ENCODE data around the gene SIVA1.

Gene SIVA1

GRCh38 chr14:104752735-104753527 lies at the start of gene SIVA1:
SIVA1 (plus strand) TSS chr14:104753147; CDS start chr14:104753202, 55 bp downstream.
- DNase-seq (ENCODE audit: low read depth in 3 of 3), result peak; percentile 99 to 100 (median 100)

GRCh38 chr14:104703269-104703668 lies 49.7 kb upstream of the SIVA1 start:
- DNase-seq (ENCODE audit: low read depth in 3 of 3), result no peak

- no peak for DNase-seq (ENCODE audit: low read depth in 3 of 3)
Observed at GRCh38 chr14:104704252-104704651, 48.7 kb upstream of the SIVA1 start.

GRCh38 chr14:104705340-104706047 lies 47.5 kb upstream of the SIVA1 start:
- DNase-seq (ENCODE audit: low read depth in 3 of 3), result no peak

- DNase-seq (ENCODE audit: low read depth in 3 of 3), result no peak
Observed at GRCh38 chr14:104706733-104707607, 46.0 kb upstream of the SIVA1 start.

- DNase-seq (ENCODE audit: low read depth in 3 of 3), result no peak
Observed at GRCh38 chr14:104707608-104708595, 45.0 kb upstream of the SIVA1 start.

- peak; percentile 47 to 72 (median 58) for DNase-seq (ENCODE audit: low read depth in 3 of 3)
Observed at GRCh38 chr14:104708606-104709268, 44.2 kb upstream of the SIVA1 start.

GRCh38 chr14:104709387-104710039 lies 43.4 kb upstream of the SIVA1 start:
- DNase-seq (ENCODE audit: low read depth in 3 of 3), result no peak

- no peak for DNase-seq (ENCODE audit: low read depth in 3 of 3)
Observed at GRCh38 chr14:104710071-104710735, 42.7 kb upstream of the SIVA1 start.

- no peak for DNase-seq (ENCODE audit: low read depth in 3 of 3)
Observed at GRCh38 chr14:104712881-104713734, 39.8 kb upstream of the SIVA1 start.

GRCh38 chr14:104714066-104714465 lies 38.9 kb upstream of the SIVA1 start:
- DNase-seq (ENCODE audit: low read depth in 3 of 3), result no peak

GRCh38 chr14:104714681-104715080 lies 38.3 kb upstream of the SIVA1 start:
- no peak for DNase-seq (ENCODE audit: low read depth in 3 of 3)

GRCh38 chr14:104715416-104715815 lies 37.5 kb upstream of the SIVA1 start:
- no peak for DNase-seq (ENCODE audit: low read depth in 3 of 3)

GRCh38 chr14:104715871-104716270 lies 37.1 kb upstream of the SIVA1 start:
- no peak for DNase-seq (ENCODE audit: low read depth in 3 of 3)

- no peak for DNase-seq (ENCODE audit: low read depth in 3 of 3)
Observed at GRCh38 chr14:104717137-104717536, 35.8 kb upstream of the SIVA1 start.

GRCh38 chr14:104717646-104718045 lies 35.3 kb upstream of the SIVA1 start:
- DNase-seq (ENCODE audit: low read depth in 3 of 3), result no peak

GRCh38 chr14:104718147-104718546 lies 34.8 kb upstream of the SIVA1 start:
- no peak for DNase-seq (ENCODE audit: low read depth in 3 of 3)

GRCh38 chr14:104718871-104719270 lies 34.1 kb upstream of the SIVA1 start:
- no peak for DNase-seq (ENCODE audit: low read depth in 3 of 3)

All from stimulated activated CD4-positive, alpha-beta T cell treated with anti-CD3 and anti-CD28 coated beads, TNF-alpha, amount 100 ng/mL, for 24 hours (primary cell).